ENCODE data around the gene FAM50A. TPM values are rescaled to one million over a fixed set of nuclear protein-coding genes. Genes with fewer than 3 reads are reported as not detected.
A peak's percentile ranks its signal among the peaks of the same experiment; 100 is the strongest.
"Not testable (repeated sequence)": the region's sequence is repeated elsewhere in the genome, so short reads cannot be mapped to it uniquely, and the experiment has no call there.

FAM50A gene
- total RNA-seq, 1 experiment from 2014 or later: 44.2 TPM

GRCh38 chrX:154482786-154483185 is 38.8 kb downstream of the FAM50A start:
- no peak for DNase-seq (ENCODE audit: low read depth)

- no peak for DNase-seq (ENCODE audit: low read depth)
These were observed 39.4 kb downstream of the FAM50A start for GRCh38 chrX:154483325-154483724.

GRCh38 chrX:154484255-154485149 is 40.6 kb downstream of the FAM50A start:
- DNase-seq (ENCODE audit: low read depth): no peak

- no peak for DNase-seq (ENCODE audit: low read depth)
These were observed 41.5 kb downstream of the FAM50A start for GRCh38 chrX:154485150-154486051.

- peak; percentile 15 for DNase-seq (ENCODE audit: low read depth)
These were observed 42.1 kb downstream of the FAM50A start for GRCh38 chrX:154486052-154486395.

GRCh38 chrX:154486396-154487207 is 42.7 kb downstream of the FAM50A start, which contains the start of gene UBL4A:
UBL4A (minus strand) TSS chrX:154486615; CDS start chrX:154486584, 31 bp downstream.
- DNase-seq (ENCODE audit: low read depth): peak; percentile 58

GRCh38 chrX:154487518-154488290 is 43.8 kb downstream of the FAM50A start:
- DNase-seq (ENCODE audit: low read depth): no peak

GRCh38 chrX:154488336-154489075 is 44.6 kb downstream of the FAM50A start:
- DNase-seq (ENCODE audit: low read depth): no peak

- DNase-seq (ENCODE audit: low read depth): no peak
These were observed 45.2 kb downstream of the FAM50A start for GRCh38 chrX:154489182-154489581.

GRCh38 chrX:154490021-154490413 is 46.1 kb downstream of the FAM50A start:
- DNase-seq (ENCODE audit: low read depth): peak; percentile 69

- peak; percentile 95 for DNase-seq (ENCODE audit: low read depth)
These were observed 46.6 kb downstream of the FAM50A start, which contains the start of gene SLC10A3 for GRCh38 chrX:154490414-154491083. SLC10A3 (minus strand) TSS chrX:154490629; CDS start chrX:154488940, 1,689 bp downstream.

- DNase-seq (ENCODE audit: low read depth): no peak
These were observed 50.8 kb downstream of the FAM50A start for GRCh38 chrX:154494715-154495114.

GRCh38 chrX:154495472-154495922 is 51.6 kb downstream of the FAM50A start:
- DNase-seq (ENCODE audit: low read depth): no peak

GRCh38 chrX:154496591-154497137 is 52.7 kb downstream of the FAM50A start:
- not testable (repeated sequence) for DNase-seq (ENCODE audit: low read depth)

Other genes starting within 250 kb of the FAM50A start
- not detected in 2 replicates for gene OPN1MW2, start 224.4 kb upstream of the FAM50A start, total RNA-seq (2014; rRNA removed; shearing (Covaris generic))
- gene OPN1MW3, start 186.6 kb upstream of the FAM50A start, total RNA-seq (2014; rRNA removed; shearing (Covaris generic)): not detected in 2 replicates
- gene TEX28, start 149.0 kb upstream of the FAM50A start, total RNA-seq (2014; rRNA removed; shearing (Covaris generic)): not detected in 2 replicates
- gene TKTL1, start 148.3 kb upstream of the FAM50A start, total RNA-seq (2014; rRNA removed; shearing (Covaris generic)): 0.06 TPM in 1 of 2 replicates, not detected in the other
- gene FLNA, start 69.5 kb upstream of the FAM50A start, total RNA-seq (2014; rRNA removed; shearing (Covaris generic)): 721 and 801 TPM in 2 replicates
- 9.0 and 15.1 TPM in 2 replicates for gene EMD, start 64.8 kb upstream of the FAM50A start, total RNA-seq (2014; rRNA removed; shearing (Covaris generic))
- 3,278 and 3,646 TPM in 2 replicates for gene RPL10, start 45.8 kb upstream of the FAM50A start, total RNA-seq (2014; rRNA removed; shearing (Covaris generic))
- gene DNASE1L1, start 34.9 kb upstream of the FAM50A start, total RNA-seq (2014; rRNA removed; shearing (Covaris generic)): 7.2 and 28.4 TPM in 2 replicates
- 9.0 and 14.9 TPM in 2 replicates for gene TAFAZZIN, start 32.6 kb upstream of the FAM50A start, total RNA-seq (2014; rRNA removed; shearing (Covaris generic))
- 26.3 and 30.9 TPM in 2 replicates for gene ATP6AP1, start 15.5 kb upstream of the FAM50A start, total RNA-seq (2014; rRNA removed; shearing (Covaris generic))
- 71.6 and 103 TPM in 2 replicates for gene GDI1, start 7.0 kb upstream of the FAM50A start, total RNA-seq (2014; rRNA removed; shearing (Covaris generic))
- 1.5 and 15.6 TPM in 2 replicates for gene PLXNA3, start 14.1 kb downstream of the FAM50A start, total RNA-seq (2014; rRNA removed; shearing (Covaris generic))
- gene LAGE3, start 35.1 kb downstream of the FAM50A start, total RNA-seq (2014; rRNA removed; shearing (Covaris generic)): 50.7 and 51.3 TPM in 2 replicates
- gene UBL4A, start 42.5 kb downstream of the FAM50A start, total RNA-seq (2014; rRNA removed; shearing (Covaris generic)): 36.6 and 54.3 TPM in 2 replicates
- gene SLC10A3, start 46.5 kb downstream of the FAM50A start, total RNA-seq (2014; rRNA removed; shearing (Covaris generic)): 15.7 and 22.6 TPM in 2 replicates
- gene FAM3A, start 72.1 kb downstream of the FAM50A start, total RNA-seq (2014; rRNA removed; shearing (Covaris generic)): 8.2 and 11.3 TPM in 2 replicates
- 18.6 and 19.1 TPM in 2 replicates for gene G6PD, start 102.7 kb downstream of the FAM50A start, total RNA-seq (2014; rRNA removed; shearing (Covaris generic))
- 28.1 and 37.7 TPM in 2 replicates for gene IKBKG, start 103.5 kb downstream of the FAM50A start, total RNA-seq (2014; rRNA removed; shearing (Covaris generic))
- gene CTAG1A, start 141.0 kb downstream of the FAM50A start, total RNA-seq (2014; rRNA removed; shearing (Covaris generic)): 1.8 TPM in 1 of 2 replicates, not detected in the other
- 1.8 TPM in 1 of 2 replicates, not detected in the other for gene CTAG1B, start 175.1 kb downstream of the FAM50A start, total RNA-seq (2014; rRNA removed; shearing (Covaris generic))
- gene CTAG2, start 209.4 kb downstream of the FAM50A start, total RNA-seq (2014; rRNA removed; shearing (Covaris generic)): 3.8 and 13.4 TPM in 2 replicates

Data from Daoy (cell line).